ENCODE measurements around the gene P4HA3.

The P4HA3 gene

DNA sequence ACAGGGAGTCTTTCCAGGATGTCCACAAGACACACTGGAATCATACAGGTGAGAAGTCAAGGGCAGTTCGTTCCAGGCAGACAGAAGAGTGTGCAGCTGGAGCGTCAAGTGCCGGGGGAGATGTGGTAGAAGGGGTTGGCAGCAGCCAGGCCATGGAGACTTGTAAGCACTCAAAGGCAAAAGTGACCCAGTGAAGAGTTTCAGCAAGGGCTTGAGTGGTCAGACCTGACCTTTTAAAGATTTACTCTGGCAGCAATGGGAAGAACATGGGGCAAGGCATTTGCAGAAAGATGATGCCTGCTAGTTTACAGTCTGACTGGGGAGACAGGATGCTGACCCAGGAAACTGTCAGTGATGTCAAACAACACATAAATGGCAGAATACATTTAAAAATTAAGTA, 29.0 kb downstream of the P4HA3 start:
- no peak for DNase-seq (ENCODE audit: low read depth in 1 of 2, low spot score in 1 of 2)
- H3K27ac ChIP-seq (replicated peaks), result no peak overlapping the region
- H3K4me3 ChIP-seq (replicated peaks; ENCODE audit: insufficient read depth, low read length), result no peak overlapping the region

DNA sequence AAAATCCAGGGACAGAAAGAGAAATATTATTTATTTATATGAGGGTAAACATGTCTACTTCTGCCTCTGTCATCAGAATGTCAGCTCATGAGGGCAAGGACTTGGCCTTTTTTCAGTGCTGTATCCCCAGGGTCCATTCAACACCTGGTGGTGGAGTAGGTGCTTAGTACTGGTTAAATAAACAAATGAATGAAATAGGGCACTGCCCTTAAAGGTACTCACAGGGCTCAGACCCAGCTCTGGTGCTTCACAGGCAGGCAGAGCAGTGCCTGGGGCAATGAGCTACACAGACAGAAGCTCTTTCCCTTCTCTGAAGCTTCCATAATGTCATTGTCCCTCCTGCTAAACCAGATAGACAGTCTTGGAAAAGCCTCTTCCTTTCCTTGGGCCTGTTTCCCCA, 30.9 kb downstream of the P4HA3 start:
- H3K27me3 ChIP-seq (ENCODE audit: insufficient read depth, poor library complexity, severe bottlenecking), result no peaks in the 10 kb centered on the region
- H3K27ac ChIP-seq (replicated peaks), result no peak overlapping the region
- DNase-seq (ENCODE audit: low read depth in 1 of 2, low spot score in 1 of 2), result no peak
- no peak overlapping the region for H3K4me3 ChIP-seq (replicated peaks; ENCODE audit: insufficient read depth, low read length)
- TF ChIP-seq SPI1 (IDR thresholded peaks at IDR 0.05; ENCODE audit: borderline replicate concordance, low read depth), result no peak
- TF ChIP-seq, protein P1, sequence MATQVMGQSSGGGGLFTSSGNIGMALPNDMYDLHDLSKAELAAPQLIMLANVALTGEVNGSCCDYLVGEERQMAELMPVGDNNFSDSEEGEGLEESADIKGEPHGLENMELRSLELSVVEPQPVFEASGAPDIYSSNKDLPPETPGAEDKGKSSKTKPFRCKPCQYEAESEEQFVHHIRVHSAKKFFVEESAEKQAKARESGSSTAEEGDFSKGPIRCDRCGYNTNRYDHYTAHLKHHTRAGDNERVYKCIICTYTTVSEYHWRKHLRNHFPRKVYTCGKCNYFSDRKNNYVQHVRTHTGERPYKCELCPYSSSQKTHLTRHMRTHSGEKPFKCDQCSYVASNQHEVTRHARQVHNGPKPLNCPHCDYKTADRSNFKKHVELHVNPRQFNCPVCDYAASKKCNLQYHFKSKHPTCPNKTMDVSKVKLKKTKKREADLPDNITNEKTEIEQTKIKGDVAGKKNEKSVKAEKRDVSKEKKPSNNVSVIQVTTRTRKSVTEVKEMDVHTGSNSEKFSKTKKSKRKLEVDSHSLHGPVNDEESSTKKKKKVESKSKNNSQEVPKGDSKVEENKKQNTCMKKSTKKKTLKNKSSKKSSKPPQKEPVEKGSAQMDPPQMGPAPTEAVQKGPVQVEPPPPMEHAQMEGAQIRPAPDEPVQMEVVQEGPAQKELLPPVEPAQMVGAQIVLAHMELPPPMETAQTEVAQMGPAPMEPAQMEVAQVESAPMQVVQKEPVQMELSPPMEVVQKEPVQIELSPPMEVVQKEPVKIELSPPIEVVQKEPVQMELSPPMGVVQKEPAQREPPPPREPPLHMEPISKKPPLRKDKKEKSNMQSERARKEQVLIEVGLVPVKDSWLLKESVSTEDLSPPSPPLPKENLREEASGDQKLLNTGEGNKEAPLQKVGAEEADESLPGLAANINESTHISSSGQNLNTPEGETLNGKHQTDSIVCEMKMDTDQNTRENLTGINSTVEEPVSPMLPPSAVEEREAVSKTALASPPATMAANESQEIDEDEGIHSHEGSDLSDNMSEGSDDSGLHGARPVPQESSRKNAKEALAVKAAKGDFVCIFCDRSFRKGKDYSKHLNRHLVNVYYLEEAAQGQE (IDR thresholded peaks at IDR 0.05; ENCODE audit: insufficient replicate concordance, low read depth), result no peak
- no peak for TF ChIP-seq GABPA (IDR thresholded peaks at IDR 0.05; ENCODE audit: low read depth)
- TF ChIP-seq, protein P2, sequence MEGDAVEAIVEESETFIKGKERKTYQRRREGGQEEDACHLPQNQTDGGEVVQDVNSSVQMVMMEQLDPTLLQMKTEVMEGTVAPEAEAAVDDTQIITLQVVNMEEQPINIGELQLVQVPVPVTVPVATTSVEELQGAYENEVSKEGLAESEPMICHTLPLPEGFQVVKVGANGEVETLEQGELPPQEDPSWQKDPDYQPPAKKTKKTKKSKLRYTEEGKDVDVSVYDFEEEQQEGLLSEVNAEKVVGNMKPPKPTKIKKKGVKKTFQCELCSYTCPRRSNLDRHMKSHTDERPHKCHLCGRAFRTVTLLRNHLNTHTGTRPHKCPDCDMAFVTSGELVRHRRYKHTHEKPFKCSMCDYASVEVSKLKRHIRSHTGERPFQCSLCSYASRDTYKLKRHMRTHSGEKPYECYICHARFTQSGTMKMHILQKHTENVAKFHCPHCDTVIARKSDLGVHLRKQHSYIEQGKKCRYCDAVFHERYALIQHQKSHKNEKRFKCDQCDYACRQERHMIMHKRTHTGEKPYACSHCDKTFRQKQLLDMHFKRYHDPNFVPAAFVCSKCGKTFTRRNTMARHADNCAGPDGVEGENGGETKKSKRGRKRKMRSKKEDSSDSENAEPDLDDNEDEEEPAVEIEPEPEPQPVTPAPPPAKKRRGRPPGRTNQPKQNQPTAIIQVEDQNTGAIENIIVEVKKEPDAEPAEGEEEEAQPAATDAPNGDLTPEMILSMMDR (IDR thresholded peaks at IDR 0.05; ENCODE audit: insufficient read depth, low read length), result no peak
- no peak for TF ChIP-seq POLR2AphosphoS5 (IDR thresholded peaks at IDR 0.05; ENCODE audit: low read depth)

More for the DNA sequence above, 29.0 kb downstream of the P4HA3 start:
- no peaks in the 10 kb centered on the region for H3K27me3 ChIP-seq (ENCODE audit: insufficient read depth, poor library complexity, severe bottlenecking)
- TF ChIP-seq GABPA (IDR thresholded peaks at IDR 0.05; ENCODE audit: low read depth) (no peak), POLR2AphosphoS5 (IDR thresholded peaks at IDR 0.05; ENCODE audit: low read depth) (no peak), SPI1 (IDR thresholded peaks at IDR 0.05; ENCODE audit: borderline replicate concordance, low read depth) (no peak)
- TF ChIP-seq, protein P2 (IDR thresholded peaks at IDR 0.05; ENCODE audit: insufficient read depth, low read length), result no peak
- TF ChIP-seq, protein P1 (IDR thresholded peaks at IDR 0.05; ENCODE audit: insufficient replicate concordance, low read depth), result no peak

DNA sequence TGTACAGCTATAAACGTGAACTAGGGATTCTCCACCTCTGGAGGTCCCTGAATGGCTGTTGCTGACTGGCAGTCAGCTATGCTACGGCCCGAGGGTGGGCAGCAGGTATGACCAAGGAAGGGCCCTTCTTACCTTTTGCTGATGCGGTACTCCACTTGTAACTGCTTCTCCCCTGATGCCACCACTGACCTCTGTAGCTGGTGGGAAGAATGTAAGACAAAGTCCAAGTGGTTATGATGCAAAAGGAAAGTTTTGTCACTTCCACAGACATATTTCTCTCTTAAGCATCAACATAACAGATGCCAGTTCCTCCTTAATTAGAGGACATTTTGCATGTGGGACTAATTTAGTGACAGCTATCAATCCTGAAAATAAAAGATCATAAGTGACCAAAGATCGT, 32.2 kb downstream of the P4HA3 start:
- H3K27me3 ChIP-seq (ENCODE audit: insufficient read depth, poor library complexity, severe bottlenecking), result no peaks in the 10 kb centered on the region
- no peak overlapping the region for H3K27ac ChIP-seq (replicated peaks)
- TF ChIP-seq, protein P1 (IDR thresholded peaks at IDR 0.05; ENCODE audit: insufficient replicate concordance, low read depth), result no peak
- TF ChIP-seq POLR2AphosphoS5 (IDR thresholded peaks at IDR 0.05; ENCODE audit: low read depth), result no peak
- TF ChIP-seq SPI1 (IDR thresholded peaks at IDR 0.05; ENCODE audit: borderline replicate concordance, low read depth), result no peak
- TF ChIP-seq, protein P2 (IDR thresholded peaks at IDR 0.05; ENCODE audit: insufficient read depth, low read length), result no peak
- no peak for TF ChIP-seq GABPA (IDR thresholded peaks at IDR 0.05; ENCODE audit: low read depth)
- DNase-seq (ENCODE audit: low read depth in 1 of 2, low spot score in 1 of 2), result no peak
- H3K4me3 ChIP-seq (replicated peaks; ENCODE audit: insufficient read depth, low read length), result no peak overlapping the region
